ENCODE results near the gene MISP3.
A peak's percentile ranks its signal among the peaks of the same experiment; 100 is the strongest.

MISP3 gene

DNA sequence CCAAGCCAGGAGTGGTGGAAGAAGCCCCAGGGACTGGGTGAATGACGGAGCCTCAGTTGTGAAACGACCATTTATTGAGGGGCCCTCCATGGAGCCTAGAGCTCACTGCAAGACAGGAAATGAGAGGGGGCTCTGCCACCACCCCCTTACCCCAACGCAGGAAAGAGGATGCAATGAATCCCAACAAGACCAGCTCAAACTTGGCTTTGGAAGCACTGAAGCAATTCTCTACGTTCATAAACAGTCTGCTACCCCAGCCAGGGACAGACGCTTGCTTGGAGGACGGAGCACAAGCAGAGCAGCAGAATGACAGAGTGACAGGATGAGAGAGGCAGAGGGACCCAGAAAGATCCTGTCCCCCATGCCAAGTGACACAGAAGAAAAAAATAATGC lies 43.9 kb downstream of the MISP3 start:
- Histone ChIP-seq H3K4me2 (ENCODE audit: low read depth, low read length, poor library complexity, severe bottlenecking) (peak overlapping the region; percentile 87), H3K9ac (ENCODE audit: low read length) (peak overlapping the region; percentile 83), H3K9me2 (replicated peaks; ENCODE audit: insufficient read depth, low read length) (no peaks in the 10 kb centered on the region), H2AFZ (ENCODE audit: low read depth, low read length, severe bottlenecking) (no peak overlapping the region), H3K36me3 (ENCODE audit: low read length) (no peaks in the 10 kb centered on the region), H3F3A (ENCODE audit: insufficient read depth) (peaks cover 25% of the 10 kb centered on the region), H3K4me3 (ENCODE audit: insufficient read depth, low read length, poor library complexity, severe bottlenecking) (peak overlapping the region; percentile 97), H4K20me1 (ENCODE audit: low read depth, low read length) (0 out of 2 replicates have a peak, but pooled peaks cover 3% of the 10 kb centered on the region), H3K9me3 (ENCODE audit: insufficient read depth, low read length) (no peaks in the 10 kb centered on the region), H3K27me3 (ENCODE audit: low read length) (no peaks in the 10 kb centered on the region), H3K27ac (ENCODE audit: low read depth, low read length) (no peak overlapping the region), H3K79me2 (ENCODE audit: insufficient read depth, low read length) (peaks cover 30% of the 10 kb centered on the region)
- TF ChIP-seq EZH2phosphoT487 (conservative IDR thresholded peaks at IDR 0.05; ENCODE audit: low read length) = no peak
- TF ChIP-seq, protein P1, sequence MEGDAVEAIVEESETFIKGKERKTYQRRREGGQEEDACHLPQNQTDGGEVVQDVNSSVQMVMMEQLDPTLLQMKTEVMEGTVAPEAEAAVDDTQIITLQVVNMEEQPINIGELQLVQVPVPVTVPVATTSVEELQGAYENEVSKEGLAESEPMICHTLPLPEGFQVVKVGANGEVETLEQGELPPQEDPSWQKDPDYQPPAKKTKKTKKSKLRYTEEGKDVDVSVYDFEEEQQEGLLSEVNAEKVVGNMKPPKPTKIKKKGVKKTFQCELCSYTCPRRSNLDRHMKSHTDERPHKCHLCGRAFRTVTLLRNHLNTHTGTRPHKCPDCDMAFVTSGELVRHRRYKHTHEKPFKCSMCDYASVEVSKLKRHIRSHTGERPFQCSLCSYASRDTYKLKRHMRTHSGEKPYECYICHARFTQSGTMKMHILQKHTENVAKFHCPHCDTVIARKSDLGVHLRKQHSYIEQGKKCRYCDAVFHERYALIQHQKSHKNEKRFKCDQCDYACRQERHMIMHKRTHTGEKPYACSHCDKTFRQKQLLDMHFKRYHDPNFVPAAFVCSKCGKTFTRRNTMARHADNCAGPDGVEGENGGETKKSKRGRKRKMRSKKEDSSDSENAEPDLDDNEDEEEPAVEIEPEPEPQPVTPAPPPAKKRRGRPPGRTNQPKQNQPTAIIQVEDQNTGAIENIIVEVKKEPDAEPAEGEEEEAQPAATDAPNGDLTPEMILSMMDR (IDR thresholded peaks at IDR 0.05; ENCODE audit: insufficient read depth, low read length, poor library complexity, severe bottlenecking) = no peak

DNA sequence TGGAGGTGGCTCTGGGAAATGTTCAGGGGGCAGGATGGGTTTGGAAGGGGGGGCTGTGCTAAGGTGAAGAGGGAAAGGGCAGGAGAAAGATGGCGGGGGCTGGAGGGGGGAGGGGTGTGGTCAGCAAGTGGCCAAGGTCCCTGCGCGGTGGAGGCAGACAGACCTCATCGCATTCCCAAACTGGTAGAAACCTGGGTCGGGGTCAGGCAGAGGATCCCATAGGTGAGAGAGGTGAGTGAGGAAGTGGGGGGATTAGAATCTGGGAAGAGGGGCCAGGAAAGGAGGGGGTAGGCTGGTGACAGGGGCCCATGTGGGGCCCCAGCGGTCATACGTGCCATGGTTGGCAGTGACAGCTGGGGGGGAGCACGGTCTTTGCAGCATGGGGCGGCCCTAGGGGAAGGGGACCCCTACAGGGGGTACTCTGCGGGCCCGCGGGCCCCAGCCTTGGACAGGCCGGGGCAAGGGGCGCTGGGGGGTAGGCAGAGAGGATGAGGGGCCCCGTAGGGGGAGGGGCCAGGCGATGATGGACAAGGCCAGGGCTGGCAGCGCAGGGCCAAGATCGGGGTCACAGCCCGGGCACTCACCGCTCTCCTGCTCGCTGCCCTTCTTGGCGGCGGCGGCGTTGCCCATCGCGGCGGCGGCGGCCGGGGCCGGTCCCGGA lies 44.5 kb downstream of the MISP3 start:
- TF ChIP-seq, protein P1 (IDR thresholded peaks at IDR 0.05; ENCODE audit: insufficient read depth, low read length, poor library complexity, severe bottlenecking) = no peak
- TF ChIP-seq EZH2phosphoT487 (conservative IDR thresholded peaks at IDR 0.05; ENCODE audit: low read length) = no peak
- H2AFZ ChIP-seq (ENCODE audit: low read depth, low read length, severe bottlenecking) = no peak overlapping the region
- H3F3A ChIP-seq (ENCODE audit: insufficient read depth) = peaks cover 28% of the 10 kb centered on the region
- 0 out of 2 replicates have a peak, but pooled peaks cover 3% of the 10 kb centered on the region for H4K20me1 ChIP-seq (ENCODE audit: low read depth, low read length)
- peak overlapping the region; percentile 87 for H3K4me2 ChIP-seq (ENCODE audit: low read depth, low read length, poor library complexity, severe bottlenecking)
- H3K9me2 ChIP-seq (replicated peaks; ENCODE audit: insufficient read depth, low read length) = no peaks in the 10 kb centered on the region
- H3K9me3 ChIP-seq (ENCODE audit: insufficient read depth, low read length) = no peaks in the 10 kb centered on the region
- peak overlapping the region; percentile 97 for H3K4me3 ChIP-seq (ENCODE audit: insufficient read depth, low read length, poor library complexity, severe bottlenecking)
- H3K27me3 ChIP-seq (ENCODE audit: low read length) = no peaks in the 10 kb centered on the region
- H3K9ac ChIP-seq (ENCODE audit: low read length) = peak overlapping the region; percentile 83
- H3K79me2 ChIP-seq (ENCODE audit: insufficient read depth, low read length) = peaks cover 30% of the 10 kb centered on the region
- no peak overlapping the region for H3K27ac ChIP-seq (ENCODE audit: low read depth, low read length)
- H3K36me3 ChIP-seq (ENCODE audit: low read length) = no peaks in the 10 kb centered on the region

DNA sequence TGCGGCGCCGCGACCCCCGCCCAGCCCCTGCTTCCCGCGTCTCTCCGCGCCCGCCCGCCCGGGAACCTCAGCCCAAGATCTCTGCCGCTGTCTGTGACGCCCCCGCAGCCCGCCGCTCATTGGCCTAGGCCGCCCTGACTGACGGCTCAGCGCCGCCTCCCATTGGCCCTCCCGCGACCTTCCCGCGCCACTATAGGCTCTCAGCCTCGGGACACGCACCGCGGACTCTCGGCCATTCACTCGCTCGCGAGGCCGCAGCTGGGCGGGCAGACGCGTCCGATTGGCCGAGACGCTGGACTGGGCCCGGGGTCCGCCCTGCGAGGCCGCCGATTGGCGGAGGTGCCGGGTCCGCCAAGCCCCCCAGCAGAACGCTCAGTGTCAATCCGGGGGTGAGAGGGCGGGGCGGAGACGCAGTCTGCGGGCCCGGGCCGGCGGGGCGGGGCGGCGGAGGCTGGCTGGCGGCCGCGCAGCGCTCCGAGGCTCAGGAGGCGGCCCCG lies 45.1 kb downstream of the MISP3 start, which contains the start of gene PRKACA:
TSS of gene PRKACA (minus strand) at position 95 of the 497 bp plus-strand sequence. CDS start 215 bp downstream, outside the sequence.
- peak within 1 kb of the TSS; percentile 38 for H3K27ac ChIP-seq (ENCODE audit: low read depth, low read length)
- peak within 1 kb of the TSS; percentile 83 for H3K9ac ChIP-seq (ENCODE audit: low read length)
- H3K79me2 ChIP-seq (ENCODE audit: insufficient read depth, low read length) = peaks cover 28% of the 10 kb centered on the region
- H3K36me3 ChIP-seq (ENCODE audit: low read length) = no peaks in the 10 kb centered on the region
- H3K4me2 ChIP-seq (ENCODE audit: low read depth, low read length, poor library complexity, severe bottlenecking) = peak within 1 kb of the TSS; percentile 87
- no peak within 1 kb of the TSS for H2AFZ ChIP-seq (ENCODE audit: low read depth, low read length, severe bottlenecking)
- no peaks in the 10 kb centered on the region for H3K9me3 ChIP-seq (ENCODE audit: insufficient read depth, low read length)
- no peaks in the 10 kb centered on the region for H3K9me2 ChIP-seq (replicated peaks; ENCODE audit: insufficient read depth, low read length)
- no peaks in the 10 kb centered on the region for H3K27me3 ChIP-seq (ENCODE audit: low read length)
- no peak for TF ChIP-seq EZH2phosphoT487 (conservative IDR thresholded peaks at IDR 0.05; ENCODE audit: low read length)
- TF ChIP-seq, protein P1 (IDR thresholded peaks at IDR 0.05; ENCODE audit: insufficient read depth, low read length, poor library complexity, severe bottlenecking) = no peak
- H4K20me1 ChIP-seq (ENCODE audit: low read depth, low read length) = 0 out of 2 replicates have a peak, but pooled peaks cover 3% of the 10 kb centered on the region
- peaks cover 28% of the 10 kb centered on the region for H3F3A ChIP-seq (ENCODE audit: insufficient read depth)
- peak within 1 kb of the TSS; percentile 97 for H3K4me3 ChIP-seq (ENCODE audit: insufficient read depth, low read length, poor library complexity, severe bottlenecking)
